ENCODE data around the gene CD274. TPM values are rescaled to one million over a fixed set of nuclear protein-coding genes. Genes with fewer than 3 reads are reported as not detected.

CD274 gene
- polyA plus RNA-seq, 3 donors, result 0.24 to 0.84 TPM; not detected in 1

GRCh38 chr9:5485378-5486085, 35.2 kb downstream of the CD274 start:
- H4K20me1 ChIP-seq (ENCODE audit: insufficient read depth, low read length), result no peaks in the 10 kb centered on the region
- no peaks in the 10 kb centered on the region for H3K36me3 Mint-ChIP-seq
- DNase-seq, result no peak
- peaks cover 11 to 12% of the 10 kb centered on the region in 2 donors for H3K4me1 ChIP-seq (ENCODE audit: control insufficient read depth in 1 of 2, insufficient read depth in 2 of 2, low read length in 2 of 2)
- no peaks in the 10 kb centered on the region for H3K27me3 ChIP-seq (ENCODE audit: control insufficient read depth in 2 of 2, insufficient read depth in 2 of 2, low read length in 2 of 2)
- peaks cover 0 to 4% (median 0%) of the 10 kb centered on the region in 3 donors for H3K27me3 Mint-ChIP-seq (ENCODE audit: low read depth in 3 of 3)
- no peak overlapping the region for H3K27ac ChIP-seq (ENCODE audit: low read depth in 1 of 2, low read length in 2 of 2)
- H3K9ac ChIP-seq (ENCODE audit: insufficient read depth, low read length, poor library complexity, severe bottlenecking), result no peak overlapping the region
- H3K79me2 ChIP-seq (ENCODE audit: insufficient read depth, low read length), result no peaks in the 10 kb centered on the region
- H3K4me1 Mint-ChIP-seq, result peaks cover 23% of the 10 kb centered on the region
- no peak for TF ChIP-seq CTCF (IDR thresholded peaks at IDR 0.05)
- intact Hi-C loops (cut with micrococcal nuclease), result no loop called here
- no peaks in the 10 kb centered on the region for H3K9me3 Mint-ChIP-seq
- H3K4me2 ChIP-seq (replicated peaks; ENCODE audit: extremely low read depth, low read length, poor library complexity, severe bottlenecking), result no peak overlapping the region
- no peak overlapping the region for H3K27ac Mint-ChIP-seq
- no peak overlapping the region for H2AFZ ChIP-seq (ENCODE audit: insufficient read depth, low read depth, low read length, poor library complexity, severe bottlenecking)
- no CpG with 5 or more reads among the region's 5 CpGs for WGBS (ENCODE audit: insufficient coverage)
- no peak overlapping the region for H3K4me3 Mint-ChIP-seq
- no peaks in the 10 kb centered on the region for H3K36me3 ChIP-seq (replicated peaks in 1 of 2; ENCODE audit: control insufficient read depth in 1 of 2, insufficient read depth in 2 of 2, low read length in 2 of 2)
- H3K9me3 ChIP-seq (replicated peaks in 1 of 2; ENCODE audit: control insufficient read depth in 1 of 2, insufficient read depth in 1 of 2, low read length in 2 of 2), result no peaks in the 10 kb centered on the region
- no peak overlapping the region for H3K4me3 ChIP-seq (replicated peaks in 1 of 3; ENCODE audit: low read depth in 2 of 3, low read length in 3 of 3)

GRCh38 chr9:5486988-5487387, 36.6 kb downstream of the CD274 start:
- 100% methylated on average over 5 of the region's 5 CpGs for WGBS (ENCODE audit: insufficient coverage)
- H3K79me2 ChIP-seq (ENCODE audit: insufficient read depth, low read length), result no peaks in the 10 kb centered on the region
- H3K27me3 ChIP-seq (ENCODE audit: control insufficient read depth in 2 of 2, insufficient read depth in 2 of 2, low read length in 2 of 2), result no peaks in the 10 kb centered on the region
- H3K4me3 Mint-ChIP-seq, result no peak overlapping the region
- no peaks in the 10 kb centered on the region for H4K20me1 ChIP-seq (ENCODE audit: insufficient read depth, low read length)
- peaks cover 0 to 4% (median 0%) of the 10 kb centered on the region in 3 donors for H3K27me3 Mint-ChIP-seq (ENCODE audit: low read depth in 3 of 3)
- H3K27ac Mint-ChIP-seq, result no peak overlapping the region
- no peak overlapping the region for H3K27ac ChIP-seq (ENCODE audit: low read depth in 1 of 2, low read length in 2 of 2)
- peaks cover 15% of the 10 kb centered on the region for H3K4me1 Mint-ChIP-seq
- no peaks in the 10 kb centered on the region for H3K36me3 Mint-ChIP-seq
- no peak overlapping the region for H2AFZ ChIP-seq (ENCODE audit: insufficient read depth, low read depth, low read length, poor library complexity, severe bottlenecking)
- no peak overlapping the region for H3K4me3 ChIP-seq (replicated peaks in 1 of 3; ENCODE audit: low read depth in 2 of 3, low read length in 3 of 3)
- no peak overlapping the region for H3K9ac ChIP-seq (ENCODE audit: insufficient read depth, low read length, poor library complexity, severe bottlenecking)
- no peak overlapping the region for H3K4me2 ChIP-seq (replicated peaks; ENCODE audit: extremely low read depth, low read length, poor library complexity, severe bottlenecking)
- intact Hi-C loops (cut with micrococcal nuclease), result no loop called here
- H3K9me3 ChIP-seq (replicated peaks in 1 of 2; ENCODE audit: control insufficient read depth in 1 of 2, insufficient read depth in 1 of 2, low read length in 2 of 2), result no peaks in the 10 kb centered on the region
- TF ChIP-seq CTCF (IDR thresholded peaks at IDR 0.05), result no peak
- no peak for DNase-seq
- H3K4me1 ChIP-seq (ENCODE audit: control insufficient read depth in 1 of 2, insufficient read depth in 2 of 2, low read length in 2 of 2), result peaks cover 11 to 12% of the 10 kb centered on the region in 2 donors
- peaks cover 0 to 2% (median 0%) of the 10 kb centered on the region in 7 donors for H3K9me3 Mint-ChIP-seq
- no peaks in the 10 kb centered on the region for H3K36me3 ChIP-seq (replicated peaks in 1 of 2; ENCODE audit: control insufficient read depth in 1 of 2, insufficient read depth in 2 of 2, low read length in 2 of 2)
